HG03066 (cell line): ENCODE data around the gene PRXL2B.

Source experiments
- ATAC-seq: cut with Tn5 transposase; IDR thresholded peaks from one replicate; pipeline ENCODE4 v1.9.1; 2021; ENCODE audit warnings: low read depth; ENCODE audit not compliant: unreplicated experiment

PRXL2B gene

GRCh38 chr1:2632051-2632430 lies 45.5 kb downstream of the PRXL2B start:
- ATAC-seq: no peak

GRCh38 chr1:2632561-2633361 lies 46.2 kb downstream of the PRXL2B start, which contains the start of gene MMEL1:
TSS of gene MMEL1 (minus strand) at chr1:2633016. CDS start at chr1:2629484, 3,532 bp downstream.
- no peak for ATAC-seq

- ATAC-seq: no peak
These were observed 46.9 kb downstream of the PRXL2B start for GRCh38 chr1:2633366-2633935.

- no peak for ATAC-seq
These were observed 47.4 kb downstream of the PRXL2B start for GRCh38 chr1:2633936-2634491.

GRCh38 chr1:2635361-2636010 lies 48.9 kb downstream of the PRXL2B start:
- no peak for ATAC-seq

GRCh38 chr1:2636733-2637132 lies 50.2 kb downstream of the PRXL2B start:
- no peak for ATAC-seq

- no peak for ATAC-seq
These were observed 51.0 kb downstream of the PRXL2B start for GRCh38 chr1:2637442-2638145.

- no peak for ATAC-seq
These were observed 52.0 kb downstream of the PRXL2B start for GRCh38 chr1:2638466-2639115.

GRCh38 chr1:2639203-2639602 lies 52.6 kb downstream of the PRXL2B start:
- no peak for ATAC-seq

- ATAC-seq: no peak
These were observed 53.3 kb downstream of the PRXL2B start for GRCh38 chr1:2639607-2640521.

GRCh38 chr1:2640626-2641025 lies 54.0 kb downstream of the PRXL2B start:
- ATAC-seq: no peak
